HG03460 (cell line): ENCODE measurements around the gene FAM8A1.
A peak's percentile ranks its signal among the peaks of the same experiment; 100 is the strongest.
"Not testable (repeated sequence)": the region's sequence is repeated elsewhere in the genome, so short reads cannot be mapped to it uniquely, and the experiment has no call there.

Experiments
- ATAC-seq: cut with Tn5 transposase; IDR thresholded peaks from one replicate; pipeline ENCODE4 v1.9.1; 2021; ENCODE audit not compliant: unreplicated experiment

The FAM8A1 gene

DNA sequence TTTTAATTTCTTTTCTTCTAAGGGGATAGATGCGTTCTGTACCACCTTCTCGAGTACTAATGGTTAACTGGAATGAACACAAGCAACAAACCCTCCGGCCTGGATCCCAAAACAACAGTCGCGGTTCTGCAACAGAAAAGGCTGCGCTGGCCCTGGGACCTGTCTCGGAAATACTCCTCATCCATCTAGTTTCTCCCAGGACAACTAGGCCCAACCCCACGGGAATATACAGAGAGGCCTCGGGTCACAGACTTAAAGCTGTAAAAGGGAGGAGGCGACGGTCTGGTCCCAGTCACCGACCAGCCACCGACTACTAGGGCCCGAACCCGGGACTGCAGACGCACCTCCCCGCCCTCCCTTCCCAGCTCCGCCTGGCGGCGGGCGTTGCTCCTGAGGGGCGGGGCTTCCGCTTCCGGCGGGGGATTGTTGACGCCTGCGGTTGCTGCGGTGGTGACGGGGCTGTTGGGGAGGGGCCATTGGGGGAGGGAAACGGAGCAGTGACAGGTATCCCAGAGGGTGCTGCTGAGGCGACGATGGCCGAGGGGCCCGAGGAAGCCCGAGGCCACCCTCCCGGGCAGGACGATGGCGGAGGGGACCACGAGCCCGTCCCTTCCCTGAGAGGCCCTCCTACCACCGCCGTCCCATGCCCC lies at the start of gene FAM8A1:
Gene FAM8A1, plus strand, starts transcription at position 426 of the 650 bp plus-strand sequence. Its CDS starts 108 bp downstream, at position 534.
- peak; percentile 85 for ATAC-seq

- no peak for ATAC-seq
These were observed 48.6 kb upstream of the FAM8A1 start for GRCh38 chr6:17551383-17551958.

GRCh38 chr6:17552861-17553260 lies 47.2 kb upstream of the FAM8A1 start:
- ATAC-seq = no peak

DNA sequence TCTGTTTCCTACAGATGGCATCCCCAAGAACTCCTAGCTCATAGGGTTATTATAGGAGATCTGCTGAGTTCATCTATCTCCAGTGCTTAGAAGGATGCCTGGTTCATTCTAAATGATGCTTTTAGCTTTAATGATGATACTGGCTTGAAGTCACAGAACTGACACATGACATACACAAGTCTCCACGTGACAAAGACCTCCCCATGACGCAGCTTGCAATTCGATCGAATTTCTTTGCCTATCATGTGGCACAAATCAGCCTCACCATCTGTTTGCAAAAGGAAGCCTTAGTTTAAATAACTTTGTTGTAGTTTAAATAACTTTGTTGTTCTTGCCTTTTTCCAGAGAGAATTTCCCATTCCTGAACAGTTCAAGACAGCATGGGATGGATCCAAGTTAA lies 44.1 kb upstream of the FAM8A1 start:
- ATAC-seq = no peak

DNA sequence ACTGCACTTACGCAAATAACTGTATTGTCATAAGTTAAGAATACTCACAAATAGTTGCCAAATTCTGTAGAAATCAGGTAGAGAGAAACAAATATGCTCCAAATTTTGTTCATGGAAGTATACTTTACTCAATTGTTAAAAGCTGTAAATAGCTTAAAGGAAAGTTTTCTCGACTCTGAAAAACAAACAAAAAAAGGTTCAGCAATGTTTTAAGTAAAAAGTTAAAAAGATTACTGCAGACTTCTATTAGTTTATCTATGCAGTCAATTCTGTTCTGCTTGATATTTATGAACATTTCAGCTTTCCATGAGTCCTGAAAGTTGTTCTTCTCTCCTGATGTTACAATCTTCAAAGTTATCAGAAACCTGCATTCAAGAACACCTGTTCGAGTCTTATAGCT lies 37.5 kb upstream of the FAM8A1 start:
- ATAC-seq = no peak

DNA sequence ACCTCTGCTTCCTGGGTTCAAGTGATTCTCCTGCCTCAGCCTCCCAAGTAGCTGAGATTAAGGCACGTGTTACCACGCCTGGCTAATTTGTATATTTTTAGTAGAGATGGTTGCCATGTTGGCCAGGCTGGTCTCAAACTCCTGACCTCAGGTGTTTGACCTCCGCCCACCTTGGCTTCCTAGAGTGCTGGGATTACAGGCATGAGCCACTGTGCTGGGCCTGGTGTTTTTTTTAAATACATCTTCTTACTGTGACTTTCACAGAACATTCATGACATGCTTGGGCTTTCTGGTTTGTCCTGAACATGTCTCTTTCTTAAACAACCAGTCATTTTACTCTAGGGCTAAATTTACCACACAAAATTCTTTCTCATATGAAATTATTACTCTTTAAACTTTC lies 34.7 kb upstream of the FAM8A1 start:
- no peak for ATAC-seq

- ATAC-seq = no peak
These were observed 25.1 kb upstream of the FAM8A1 start for GRCh38 chr6:17574866-17575560.

- no peak for ATAC-seq
These were observed 23.0 kb upstream of the FAM8A1 start for GRCh38 chr6:17577059-17577458.

DNA sequence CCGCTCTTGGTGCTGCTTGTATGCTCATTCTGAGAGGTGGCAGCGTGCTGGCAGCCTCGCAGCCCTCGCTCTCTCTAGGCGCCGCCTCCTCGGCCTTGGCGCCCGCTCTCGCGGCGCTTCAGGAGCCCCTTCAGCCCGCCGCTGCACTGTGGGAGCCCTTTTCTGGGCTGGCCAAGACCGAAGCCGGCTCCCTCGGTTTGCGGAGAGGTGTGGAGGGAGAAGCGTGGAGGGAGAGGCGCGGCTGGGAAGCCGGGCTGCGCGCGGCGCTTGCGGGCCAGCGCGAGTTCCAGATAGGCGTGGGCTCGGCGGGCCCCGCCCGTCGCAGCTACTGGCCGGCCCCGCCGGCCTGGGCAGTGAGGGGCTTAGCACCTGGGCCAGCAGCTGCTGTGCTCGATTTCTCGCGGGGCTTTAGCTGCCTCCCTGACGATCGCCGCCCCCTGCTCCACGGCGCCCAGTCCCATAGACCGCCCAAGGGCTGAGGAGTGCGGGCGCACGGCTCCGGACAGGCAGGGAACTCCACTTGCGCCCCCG lies 19.5 kb upstream of the FAM8A1 start:
- ATAC-seq = no peak

GRCh38 chr6:17581282-17581681 lies 18.8 kb upstream of the FAM8A1 start:
- ATAC-seq = not testable (repeated sequence)

GRCh38 chr6:17583811-17584210 lies 16.3 kb upstream of the FAM8A1 start:
- ATAC-seq = no peak

- ATAC-seq = peak; percentile 57
These were observed 15.8 kb upstream of the FAM8A1 start for GRCh38 chr6:17584241-17584803.

DNA sequence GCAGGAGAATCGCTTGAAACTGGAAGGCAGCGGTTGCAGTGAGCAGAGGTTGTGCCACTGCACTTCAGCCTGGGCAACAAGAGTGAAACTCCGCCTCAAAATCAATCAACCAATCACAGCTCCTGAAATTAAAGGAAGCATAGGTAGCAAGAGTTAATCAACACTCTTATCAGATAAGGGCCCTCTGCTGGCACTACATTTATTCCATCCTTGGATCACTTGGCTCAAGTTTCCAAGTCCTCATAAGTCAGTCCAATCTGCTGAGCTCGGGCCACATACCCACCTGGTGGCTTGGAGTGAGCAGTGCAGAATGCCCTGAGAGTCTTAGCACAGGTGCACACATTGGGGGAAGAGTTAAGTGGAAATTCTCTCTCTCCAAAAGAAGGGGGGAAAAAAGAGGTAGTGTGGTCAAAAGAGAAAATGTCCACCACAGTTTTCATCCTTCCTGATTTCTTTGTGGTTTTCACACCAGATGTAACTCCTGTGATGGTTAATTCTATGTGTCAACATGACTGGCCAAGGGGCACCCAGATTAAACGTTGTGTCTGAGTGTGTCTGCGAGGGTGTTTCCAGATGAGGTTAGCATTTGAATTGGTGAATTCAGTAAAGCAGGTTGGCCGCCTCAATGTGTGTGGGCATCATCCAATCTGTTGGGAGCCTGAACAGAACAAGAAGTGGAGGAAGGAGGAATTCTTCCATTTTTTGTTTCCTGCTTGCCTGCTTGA lies 14.2 kb upstream of the FAM8A1 start:
- ATAC-seq = no peak

- ATAC-seq = not testable (repeated sequence)
These were observed 13.5 kb upstream of the FAM8A1 start for GRCh38 chr6:17586623-17587022.

DNA sequence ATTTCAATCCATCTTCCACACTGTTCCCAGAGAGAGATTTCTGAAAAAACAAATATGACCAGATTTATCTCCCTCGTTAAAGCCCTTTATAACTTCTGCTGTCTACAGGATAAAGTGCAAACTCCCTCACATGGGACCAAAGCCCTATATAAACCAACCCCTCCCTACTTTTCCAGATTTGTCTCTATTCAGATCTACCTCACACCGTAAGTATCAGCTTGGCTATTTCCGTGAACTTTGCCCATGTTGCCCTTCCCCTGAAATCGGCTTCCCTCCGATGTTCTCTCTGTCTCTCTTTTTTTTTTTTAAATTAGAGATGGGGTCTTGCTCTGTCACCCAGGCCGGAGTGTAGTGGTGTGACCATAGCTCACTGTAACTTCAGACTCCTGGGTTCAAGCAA lies 12.1 kb upstream of the FAM8A1 start:
- ATAC-seq = no peak

GRCh38 chr6:17589406-17590096 lies 10.6 kb upstream of the FAM8A1 start:
- no peak for ATAC-seq

- ATAC-seq = no peak
These were observed 8.8 kb upstream of the FAM8A1 start for GRCh38 chr6:17591287-17591686.

GRCh38 chr6:17593246-17593645 lies 6.9 kb upstream of the FAM8A1 start:
- no peak for ATAC-seq

GRCh38 chr6:17596085-17596484 lies 4.0 kb upstream of the FAM8A1 start:
- no peak for ATAC-seq
